ENCODE measurements around the gene RNF157. TPM values are rescaled to one million over a fixed set of nuclear protein-coding genes. Genes with fewer than 3 reads are reported as not detected.

Gene RNF157
- total and polyA plus RNA-seq, 10 of the 15 experiments (the other 5 are each of a cell fraction or from before 2014, with no cell fraction given): 1.4 to 15.9 (median 9.6) TPM

- peak; percentile 19 for ATAC-seq
- H3K4me2 ChIP-seq (ENCODE audit: control insufficient read depth, insufficient read depth): no peak overlapping the region
- no peak overlapping the region for H3K9ac ChIP-seq (ENCODE audit: control insufficient read depth, insufficient read depth, low read length)
- no peaks in the 10 kb centered on the region for H3K27me3 ChIP-seq (replicated peaks in 1 of 2; ENCODE audit: control insufficient read depth in 2 of 2, insufficient read depth in 2 of 2, low read length in 1 of 2)
- ChIA-PET POLR2A (interaction anchor here (0.8 to 1.1 kb wide), 3 partner anchors 56 to 156 kb away, joined by 3 to 4 read pairs (median 3); no protein-coding TSS in a partner anchor), RAD21 (ENCODE audit: unreplicated experiment) (interaction anchor here (0.7 to 9.9 kb wide), 12 partner anchors 27 to 175 kb away, joined by 3 to 149 read pairs (median 5); no protein-coding TSS in a partner anchor), SMC1A (ENCODE audit: uncharacterized antibody, unreplicated experiment) (interaction anchor here (0.7 to 9.0 kb wide), 11 partner anchors 21 to 176 kb away, joined by 3 to 77 read pairs (median 9); no protein-coding TSS in a partner anchor), CTCF (interaction anchor here (1.0 to 18.3 kb wide), 15 partner anchors 17 to 175 kb away, joined by 3 to 316 read pairs (median 6); partner anchors contain the start of gene FOXJ1)
- 51% methylated on average over 9 of the region's 9 CpGs for whole genome bisulfite sequencing (ENCODE audit: insufficient coverage, insufficient replicate concordance, low lambda C conversion rate, missing lambda C conversion rate)
- no peaks in the 10 kb centered on the region for H3K9me3 ChIP-seq (replicated peaks; ENCODE audit: control insufficient read depth, insufficient read depth, low read length)
- no TSS peak for BruUV-seq (replicated peaks)
- H3K79me2 ChIP-seq (ENCODE audit: control insufficient read depth, insufficient read depth, low read length): no peaks in the 10 kb centered on the region
- no peaks in the 10 kb centered on the region for H4K20me1 ChIP-seq (ENCODE audit: control insufficient read depth, insufficient read depth)
- in situ Hi-C loops (cut with MboI) (loop anchor here (5.0 kb wide), 1 partner anchor 158 kb away; no protein-coding TSS in a partner anchor), intact Hi-C loops (cut with micrococcal nuclease; ENCODE audit: unreplicated experiment) (loop anchor here (10.0 kb wide), 1 partner anchor 261 kb away; the partner anchor contains the start of gene SPHK1)
- DNase-seq (ENCODE audit: low read depth, low spot score): no peak
- H2AFZ ChIP-seq (ENCODE audit: control insufficient read depth, low read depth, low read length): no peak overlapping the region
- no peak for FAIRE-seq
- no peak overlapping the region for H3K27ac ChIP-seq (ENCODE audit: control insufficient read depth, insufficient read depth)
- TF ChIP-seq RAD21 (IDR thresholded peaks at IDR 0.05; ENCODE audit: insufficient read depth, low read depth, low read length): 0 out of 2 replicates have a peak, but pooled peaks have one; percentile 9
- TF ChIP-seq ZNF24 (IDR thresholded peaks at IDR 0.05): no peak
- no peak for TF ChIP-seq EP300 (IDR thresholded peaks at IDR 0.05; ENCODE audit: borderline replicate concordance in 1 of 2, control insufficient read depth in 1 of 2, low read depth in 2 of 2, low read length in 2 of 2)
- no peak for TF ChIP-seq PAX8 (IDR thresholded peaks at IDR 0.05)
- 0 out of 2 replicates have a peak, but pooled peaks have one; percentile 5 for TF ChIP-seq SMC3 (IDR thresholded peaks at IDR 0.05; ENCODE audit: borderline replicate concordance, low read length)
- peak in 1 of 3 experiments; percentile 25; a peak in 2 of 6 replicates for TF ChIP-seq CTCF (IDR thresholded peaks at IDR 0.05 in 2 of 3, conservative IDR thresholded peaks at IDR 0.05 in 1 of 3; ENCODE audit: control insufficient read depth in 2 of 3, extremely low read depth in 1 of 3, insufficient read depth in 1 of 3, low read depth in 3 of 3, low read length in 3 of 3)
- TF ChIP-seq SMARCA5 (IDR thresholded peaks at IDR 0.05): no peak
- no peak overlapping the region for H3K4me3 ChIP-seq
- H3K36me3 ChIP-seq (ENCODE audit: control insufficient read depth in 2 of 2, insufficient read depth in 2 of 2, low read length in 1 of 2): no peaks in the 10 kb centered on the region
- H3K4me1 ChIP-seq (ENCODE audit: control insufficient read depth, insufficient read depth, low read length): peaks cover 6% of the 10 kb centered on the region
Measured at GRCh38 chr17:76123749-76124581, 116.3 kb downstream of the RNF157 start.

Data from GM12878 (cell line).